NB4 (cell line): ENCODE measurements around the gene IFRD1.

ENCODE experiments used
- DNase-seq: peaks from one replicate; pipeline ENCODE4 v3.0.0; 2010; ENCODE audit warnings: low read depth
- H3K4me3 ChIP-seq: one replicate; pipeline ENCODE4 v1.5.1; 2011; ENCODE audit warnings: mild to moderate bottlenecking, low read depth, low read length, moderate library complexity
- CTCF ChIP-seq: IDR thresholded peaks from one replicate; pipeline ENCODE4 v1.5.1; 2012; ENCODE audit warnings: low read depth, low read length
- MAX ChIP-seq: IDR thresholded peaks from 2 replicates; pipeline ENCODE4 v1.6.1; 2011; ENCODE audit warnings: low read depth, low read length
- MYC ChIP-seq: IDR thresholded peaks from 2 replicates; pipeline ENCODE4 v1.6.1; 2011; ENCODE audit warnings: low read depth, low read length
- POLR2A ChIP-seq: IDR thresholded peaks from 2 replicates; pipeline ENCODE4 v1.6.1; 2011; ENCODE audit warnings: mild to moderate bottlenecking; ENCODE audit not compliant: insufficient read length; ENCODE audit errors: extremely low read depth

IFRD1 gene

GRCh38 chr7:112423987-112424386, 26.3 kb upstream of the IFRD1 start:
- peak overlapping the region; percentile 57 for H3K4me3 ChIP-seq
- peak; percentile 52 for DNase-seq
- no peak for TF ChIP-seq POLR2A
- no peak for TF ChIP-seq CTCF
- TF ChIP-seq MYC, result no peak
- TF ChIP-seq MAX, result no peak

- no peak for DNase-seq
- TF ChIP-seq CTCF (no peak), POLR2A (no peak), MAX (no peak), MYC (no peak)
- no peak overlapping the region for H3K4me3 ChIP-seq
These were observed 22.3 kb upstream of the IFRD1 start for GRCh38 chr7:112427984-112428383.

GRCh38 chr7:112428715-112429114, 21.5 kb upstream of the IFRD1 start:
- no peak for DNase-seq
- no peak overlapping the region for H3K4me3 ChIP-seq
- TF ChIP-seq MYC (no peak), MAX (no peak), CTCF (no peak), POLR2A (no peak)

- DNase-seq, result no peak
- TF ChIP-seq MYC (no peak), CTCF (no peak), MAX (no peak), POLR2A (no peak)
- no peak overlapping the region for H3K4me3 ChIP-seq
These were observed 19.6 kb upstream of the IFRD1 start for GRCh38 chr7:112430649-112431048.

- TF ChIP-seq MYC (no peak), POLR2A (no peak), CTCF (no peak), MAX (no peak)
- no peak overlapping the region for H3K4me3 ChIP-seq
- DNase-seq, result no peak
These were observed 18.5 kb upstream of the IFRD1 start for GRCh38 chr7:112431803-112432202.

- DNase-seq, result peak; percentile 69
- no peak for TF ChIP-seq POLR2A
- TF ChIP-seq CTCF, result no peak
- no peak for TF ChIP-seq MYC
- no peak for TF ChIP-seq MAX
- H3K4me3 ChIP-seq, result no peak overlapping the region
These were observed 17.0 kb upstream of the IFRD1 start for GRCh38 chr7:112433289-112433688.
